EH (cell line): Measurements from ENCODE around the gene ABCB8.

Experiments
- DNase-seq: peaks from one replicate; pipeline ENCODE4 v3.0.0-alpha.2; 2015; ENCODE audit warnings: low read depth

Gene ABCB8

GRCh38 chr7:151087245-151088018 is 59.2 kb downstream of the ABCB8 start:
- DNase-seq = peak; percentile 61

- DNase-seq = peak; percentile 63
Observed at GRCh38 chr7:151088019-151088855, 60.0 kb downstream of the ABCB8 start.

GRCh38 chr7:151088856-151089699 is 60.8 kb downstream of the ABCB8 start:
- DNase-seq = peak; percentile 73

GRCh38 chr7:151089893-151090730 is 61.9 kb downstream of the ABCB8 start:
- peak; percentile 26 for DNase-seq

GRCh38 chr7:151091003-151091402 is 62.8 kb downstream of the ABCB8 start:
- no peak for DNase-seq

GRCh38 chr7:151091431-151091830 is 63.2 kb downstream of the ABCB8 start:
- DNase-seq = no peak

GRCh38 chr7:151091988-151092387 is 63.7 kb downstream of the ABCB8 start:
- DNase-seq = no peak

- no peak for DNase-seq
Observed at GRCh38 chr7:151093748-151094147, 65.5 kb downstream of the ABCB8 start.

GRCh38 chr7:151094675-151095074 is 66.4 kb downstream of the ABCB8 start:
- DNase-seq = no peak

GRCh38 chr7:151095123-151095797 is 67.0 kb downstream of the ABCB8 start:
- no peak for DNase-seq

GRCh38 chr7:151095828-151096475 is 67.7 kb downstream of the ABCB8 start:
- DNase-seq = no peak
